Activated CD4-positive, alpha-beta T cell treated with anti-CD3 and anti-CD28 coated beads for 48 hours (primary cell): Measurements from ENCODE around the gene STK32C.
"Not testable (repeated sequence)": the region's sequence is repeated elsewhere in the genome, so short reads cannot be mapped to it uniquely, and the experiment has no call there.

ENCODE experiments used
- DNase-seq: peaks from one replicate; pipeline ENCODE4 v3.0.0-alpha.2; 2020

The STK32C gene

DNA sequence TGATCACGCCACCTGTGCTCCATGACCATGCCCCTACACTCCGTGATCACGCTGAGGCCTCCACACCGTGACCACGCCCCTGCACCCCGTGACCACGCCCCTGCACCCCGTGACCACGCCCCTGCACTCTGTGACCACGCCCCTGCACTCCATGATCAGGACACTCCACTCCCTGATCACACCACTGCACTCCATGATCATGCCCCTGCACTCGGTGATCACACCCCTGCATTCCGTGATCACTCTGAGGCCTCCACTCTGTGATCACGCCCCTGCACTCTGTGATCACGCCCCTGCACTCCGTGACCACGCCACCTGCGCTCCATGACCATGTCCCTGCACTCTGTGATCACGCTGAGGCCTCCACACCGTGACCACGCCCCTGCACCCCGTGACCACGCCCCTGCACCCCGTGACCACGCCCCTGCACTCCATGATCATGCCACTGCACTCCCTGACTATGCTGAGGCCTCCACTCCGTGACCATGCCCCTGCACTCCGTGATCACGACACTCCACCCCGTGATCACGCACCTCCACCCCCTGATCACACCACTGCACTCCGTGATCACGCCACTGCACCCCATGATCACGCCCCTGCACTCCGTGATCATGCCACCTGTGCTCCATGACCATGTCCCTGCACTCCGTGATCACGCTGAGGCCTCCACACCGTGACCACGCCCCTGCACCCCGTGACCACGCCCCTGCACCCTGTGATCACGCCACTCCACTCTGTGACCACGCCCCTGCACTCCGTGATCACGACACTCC lies 27.7 kb downstream of the STK32C start:
- DNase-seq: no peak

DNA sequence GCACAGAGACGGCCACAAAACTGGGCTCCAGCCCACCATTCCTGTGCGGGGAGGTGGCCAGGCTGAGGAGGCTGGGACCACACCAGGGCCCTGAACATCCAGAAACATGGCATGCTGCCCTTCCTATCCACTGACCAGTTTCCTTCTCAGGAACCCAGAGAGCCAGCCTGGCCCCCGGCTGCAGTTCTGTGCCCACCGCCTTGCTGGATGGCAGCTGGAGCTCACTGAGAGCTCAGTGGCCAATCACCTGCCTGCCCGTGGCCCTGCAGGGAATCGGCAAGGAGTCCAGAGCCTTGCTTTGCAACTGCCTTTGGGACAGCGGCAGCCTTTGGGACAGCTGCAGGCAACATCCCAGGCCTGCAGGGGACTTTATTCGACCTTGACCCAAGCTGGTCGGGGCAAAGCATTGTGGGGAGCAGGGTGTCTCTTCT lies 30.4 kb downstream of the STK32C start:
- DNase-seq: no peak

DNA sequence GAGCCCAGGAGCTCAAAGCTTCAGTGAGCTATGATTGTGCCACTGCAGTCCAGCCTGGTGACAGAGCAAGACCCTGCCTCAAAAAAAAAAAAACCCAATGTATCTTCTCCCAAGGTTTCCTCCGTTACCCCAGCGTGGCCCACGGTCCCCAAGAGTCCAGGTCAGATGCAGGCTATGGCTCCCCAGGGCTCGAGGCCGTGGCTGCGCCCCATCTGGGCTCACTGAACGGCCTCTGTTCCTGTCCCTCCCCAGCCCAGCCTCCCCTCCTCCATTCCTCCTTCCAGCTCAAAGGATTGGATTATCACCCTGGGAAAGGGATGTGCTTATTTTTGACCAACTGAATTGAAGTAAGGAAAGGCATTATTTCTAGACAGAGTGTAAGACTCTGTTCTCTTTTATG lies 31.0 kb downstream of the STK32C start:
- no peak for DNase-seq

DNA sequence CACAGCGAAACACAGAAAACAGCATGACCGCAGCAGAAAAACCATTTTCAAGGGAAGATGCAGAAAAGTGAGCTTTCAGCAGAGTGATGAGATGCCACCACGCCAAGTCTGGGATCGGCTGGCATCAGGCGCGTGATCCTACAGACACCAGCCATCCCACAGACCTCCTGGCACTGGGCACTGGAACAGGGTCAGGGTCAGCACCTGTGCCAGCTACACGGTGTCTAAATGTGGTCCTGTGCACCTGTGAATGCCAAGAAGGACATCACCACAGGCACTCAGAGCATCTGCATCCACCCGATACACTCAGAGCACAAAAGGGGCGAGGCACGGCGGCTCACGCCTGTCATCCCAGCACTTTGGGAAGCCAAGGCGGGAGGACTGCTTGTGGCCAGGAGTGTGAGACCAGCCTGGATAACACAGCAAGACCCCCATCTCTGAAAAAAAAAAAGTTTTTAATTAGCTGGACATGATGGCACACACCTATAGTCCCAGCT lies 31.5 kb downstream of the STK32C start:
- no peak for DNase-seq

DNA sequence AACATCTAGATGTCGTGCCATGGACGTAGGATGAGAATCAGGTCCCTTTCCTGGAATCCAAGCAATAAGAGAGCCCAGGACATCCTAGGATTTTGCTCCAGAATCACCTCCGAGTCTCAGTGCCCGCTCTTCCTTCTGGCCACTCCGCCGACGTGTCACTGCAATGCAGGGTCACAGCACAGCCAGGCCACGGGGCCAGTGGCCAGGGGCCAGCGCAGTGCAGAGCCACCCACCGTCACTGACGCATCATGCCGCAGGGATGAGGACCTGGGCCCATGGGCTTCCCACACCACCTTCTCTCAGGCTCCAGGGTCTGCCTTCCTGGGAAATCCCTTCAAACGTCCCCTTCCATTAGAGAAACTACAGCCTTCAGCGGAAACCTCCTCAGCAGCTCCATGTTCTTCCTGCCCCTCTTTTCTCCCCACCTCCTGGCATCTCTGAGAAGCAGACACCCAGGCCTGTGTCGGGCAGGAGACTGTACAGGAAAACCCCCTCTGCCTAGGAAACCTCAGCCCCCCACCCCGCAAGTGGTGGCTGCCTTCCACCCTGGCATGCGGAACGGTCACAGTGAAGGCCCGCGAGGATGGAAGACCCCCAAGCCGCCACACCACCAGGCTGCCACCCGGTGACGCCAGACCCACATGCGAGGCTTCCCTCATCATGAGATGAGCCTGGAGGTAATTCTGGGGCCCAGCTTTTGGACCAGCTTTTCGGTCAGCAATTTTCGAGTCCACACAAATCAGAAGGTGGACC lies 32.1 kb downstream of the STK32C start:
- no peak for DNase-seq

DNA sequence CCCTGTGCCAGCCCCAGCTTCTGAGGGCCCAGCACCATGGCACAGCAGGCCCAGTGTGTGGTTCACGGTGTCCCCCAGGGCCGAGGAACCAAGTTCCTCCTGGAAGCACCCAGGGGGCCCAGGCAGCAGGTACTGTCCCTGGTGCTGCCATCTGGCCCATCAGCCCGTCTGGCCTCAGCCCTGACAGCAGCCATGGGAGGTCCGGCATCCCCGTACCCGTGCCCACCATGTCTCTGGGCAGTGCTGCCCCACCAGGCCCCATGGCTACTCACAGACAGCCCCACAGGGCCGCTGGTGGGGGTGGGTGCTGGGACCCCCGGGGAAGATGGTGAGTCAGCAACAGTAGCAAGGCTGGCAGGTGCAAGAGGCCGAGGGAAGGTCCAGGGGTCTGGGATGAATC lies 32.8 kb downstream of the STK32C start:
- no peak for DNase-seq

DNA sequence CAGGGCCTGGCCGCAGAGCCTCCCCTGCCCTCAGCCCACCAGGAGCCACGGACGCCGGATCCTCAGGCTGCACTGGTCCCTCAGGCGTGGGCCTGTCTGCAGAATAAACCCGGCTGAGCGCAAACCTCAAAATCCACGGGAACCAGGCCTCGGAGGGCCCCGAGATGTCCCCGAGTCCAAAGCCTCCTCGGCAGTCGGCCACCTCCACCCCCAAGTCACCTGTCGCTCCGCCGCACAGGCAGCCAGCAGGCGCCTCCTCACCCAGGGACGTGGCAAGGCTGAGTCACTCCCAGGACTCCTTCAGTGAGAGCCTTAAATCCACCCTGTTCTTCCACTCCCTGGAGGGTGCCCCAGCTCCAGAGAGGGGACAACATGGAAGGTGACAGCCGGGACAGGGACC lies 33.2 kb downstream of the STK32C start:
- no peak for DNase-seq

DNA sequence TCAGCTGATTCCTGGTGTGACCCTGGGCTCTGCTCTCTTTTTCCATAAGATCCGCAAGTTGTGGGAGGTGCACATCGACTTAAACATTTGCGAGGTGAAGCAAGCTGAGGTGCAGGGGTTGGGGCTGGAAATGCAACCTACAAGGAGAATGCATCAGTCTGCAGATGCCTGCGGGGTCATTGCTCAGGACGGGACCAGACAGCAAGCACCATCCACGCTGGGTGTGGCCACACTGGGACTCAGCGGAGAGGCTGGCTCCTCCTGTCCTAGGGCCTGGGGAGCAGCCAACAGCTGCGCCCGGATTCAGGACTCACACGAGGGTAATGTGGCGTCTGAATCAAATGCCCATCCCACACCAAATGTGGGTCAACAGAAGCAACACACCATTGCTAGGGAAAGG lies 33.8 kb downstream of the STK32C start:
- DNase-seq: no peak

DNA sequence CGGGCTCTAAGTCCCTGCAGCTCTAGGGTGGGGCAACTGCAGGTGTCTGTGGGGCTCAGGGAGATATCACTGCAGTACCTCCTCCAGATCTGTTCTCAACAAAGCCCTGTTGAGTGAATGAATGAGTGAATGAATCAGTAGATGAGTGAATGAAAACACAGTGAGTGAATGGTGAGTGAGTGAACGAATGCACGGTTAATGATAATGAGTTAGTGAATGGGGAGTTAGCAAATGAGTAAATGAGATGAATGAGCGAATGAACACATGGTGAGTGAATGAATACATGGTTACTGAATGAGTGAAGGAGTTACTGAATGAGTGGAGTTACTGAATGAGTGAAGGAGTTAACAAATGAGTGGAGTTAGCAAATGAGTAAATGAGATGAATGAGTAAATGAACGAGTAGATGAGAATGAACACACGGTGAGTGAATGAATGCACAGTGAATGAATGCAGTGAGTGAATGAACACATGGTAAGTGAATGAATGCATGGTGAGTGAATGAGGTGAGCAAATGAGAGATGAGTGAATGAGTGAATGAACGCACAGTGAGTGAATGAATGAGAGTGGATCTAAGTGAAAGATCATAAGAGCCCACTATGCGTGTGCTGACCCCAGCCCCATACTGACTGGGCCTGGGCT lies 34.3 kb downstream of the STK32C start:
- DNase-seq: no peak

DNA sequence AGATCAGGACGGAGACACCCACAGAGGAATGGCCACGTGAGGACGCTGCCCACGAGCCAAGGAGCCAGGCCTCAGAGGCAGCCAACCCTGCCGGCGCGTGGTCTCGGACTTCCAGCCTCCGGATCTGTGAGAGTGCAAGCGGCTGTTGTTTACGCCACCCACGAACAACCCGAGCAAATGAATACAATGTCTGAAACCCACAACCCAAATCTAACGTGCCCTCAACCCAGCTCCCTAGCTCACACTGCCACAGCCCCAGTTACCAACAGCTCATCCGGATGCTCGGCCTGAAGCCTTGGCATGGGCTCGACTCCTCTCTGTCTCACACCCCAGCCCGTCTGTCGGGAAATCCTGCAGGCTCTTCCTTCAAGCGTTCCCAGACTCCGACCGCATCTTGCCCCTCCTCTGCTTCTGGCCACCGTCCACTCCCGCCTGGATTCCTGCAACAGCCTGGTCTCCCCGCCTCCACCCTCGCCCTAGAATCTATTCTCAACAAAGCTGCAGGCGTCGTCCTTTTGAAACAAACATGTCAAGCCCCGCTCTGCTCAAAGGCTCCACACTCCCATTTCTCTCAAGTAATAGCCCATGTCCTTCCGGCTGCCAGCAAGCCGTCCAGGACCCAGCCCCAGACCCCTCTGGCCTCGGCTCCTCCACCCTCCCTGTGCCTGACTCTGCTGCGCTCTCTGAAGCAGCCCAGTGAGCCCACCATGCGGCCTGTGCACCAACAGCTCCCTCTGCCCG lies 35.3 kb downstream of the STK32C start:
- DNase-seq: no peak

DNA sequence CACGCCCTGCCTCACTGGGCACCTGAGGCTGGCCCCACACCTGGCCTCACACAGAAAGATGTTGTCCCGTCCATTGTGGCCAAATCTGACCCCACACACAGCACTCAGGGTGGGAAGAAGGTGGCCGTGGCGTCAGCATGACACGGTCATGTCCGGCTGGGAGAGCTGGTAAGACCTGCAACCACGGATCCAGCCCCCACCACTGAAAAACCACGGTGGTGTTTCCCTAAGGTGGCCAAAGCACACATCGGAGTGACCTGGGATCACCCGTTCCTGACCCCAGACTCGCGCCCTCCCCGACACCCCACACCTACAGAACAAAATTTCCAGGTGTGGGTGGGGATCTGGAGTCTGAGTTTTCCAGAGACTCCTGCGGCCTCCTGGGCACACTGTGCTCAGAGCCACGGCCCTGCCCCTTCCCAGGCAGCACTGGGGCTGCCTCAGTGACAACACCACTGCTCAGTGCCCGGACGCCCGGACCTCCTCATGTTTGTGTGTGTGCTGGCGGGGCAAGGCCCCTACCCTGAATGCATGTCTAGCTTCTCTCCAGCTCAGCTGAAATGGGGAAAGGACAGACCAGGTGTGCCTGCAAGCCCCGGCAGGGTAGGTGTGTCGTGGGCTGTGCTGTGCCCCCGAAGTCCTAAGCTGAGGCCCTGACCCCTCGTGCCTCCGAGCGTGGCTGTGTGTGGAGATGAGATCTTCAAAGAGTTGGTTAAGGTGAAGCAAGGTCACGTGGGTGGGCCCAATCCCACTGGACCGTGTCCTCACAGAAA lies 36.1 kb downstream of the STK32C start:
- DNase-seq: no peak

DNA sequence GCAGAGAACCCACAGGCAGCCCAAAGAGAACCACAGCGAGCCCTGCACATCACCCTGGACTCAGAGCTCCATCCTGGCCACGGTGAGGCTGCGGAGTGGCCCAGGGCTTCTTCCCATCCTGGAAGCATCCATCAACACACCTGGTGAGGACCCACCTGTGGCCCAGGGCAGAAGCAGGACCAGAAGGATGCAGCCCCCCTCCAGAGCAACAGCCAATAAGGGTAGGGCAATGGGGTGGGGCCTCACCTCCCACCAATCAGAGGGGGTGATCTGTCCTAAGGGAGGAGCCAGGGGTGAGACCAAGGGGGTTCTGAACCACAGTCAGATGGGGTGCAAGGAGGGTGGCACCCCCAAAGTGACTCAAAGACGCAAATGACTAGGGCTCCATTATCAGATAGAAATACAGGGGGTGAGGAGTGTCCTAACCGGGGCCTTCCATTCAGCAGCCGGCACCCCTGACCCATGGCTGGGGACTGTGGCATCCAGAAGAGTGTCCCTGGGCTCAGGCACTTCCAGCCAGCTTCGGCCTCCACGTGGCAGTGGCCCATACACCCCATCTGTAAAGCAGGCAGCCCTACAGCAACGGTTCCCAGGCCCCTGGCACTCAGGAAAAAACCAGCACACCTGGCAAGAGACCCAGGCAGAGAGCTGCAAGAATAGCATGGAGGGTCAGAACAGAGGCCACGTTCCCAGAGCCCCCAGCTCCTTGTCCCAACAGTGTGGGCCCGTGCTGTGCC lies 36.9 kb downstream of the STK32C start:
- DNase-seq: no peak

DNA sequence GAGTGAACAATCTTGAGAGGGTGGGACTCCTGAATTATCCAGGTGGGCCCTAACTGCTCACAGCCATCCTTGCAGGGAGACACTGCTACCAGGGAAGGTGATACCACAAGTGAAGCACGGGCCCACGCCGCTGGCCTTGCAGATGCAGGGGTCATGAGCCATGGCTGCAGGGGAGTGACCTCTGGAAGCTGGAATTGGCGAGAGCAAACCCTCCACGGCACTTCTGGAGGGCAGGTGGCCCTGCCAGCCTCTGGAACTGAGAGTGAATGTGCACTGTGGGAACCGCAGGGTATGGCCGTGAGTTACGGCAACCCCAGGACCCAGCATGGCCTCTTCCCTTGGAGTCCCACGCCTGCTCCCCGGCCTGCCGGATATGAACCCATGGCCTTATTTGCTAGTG lies 37.5 kb downstream of the STK32C start:
- DNase-seq: no peak

DNA sequence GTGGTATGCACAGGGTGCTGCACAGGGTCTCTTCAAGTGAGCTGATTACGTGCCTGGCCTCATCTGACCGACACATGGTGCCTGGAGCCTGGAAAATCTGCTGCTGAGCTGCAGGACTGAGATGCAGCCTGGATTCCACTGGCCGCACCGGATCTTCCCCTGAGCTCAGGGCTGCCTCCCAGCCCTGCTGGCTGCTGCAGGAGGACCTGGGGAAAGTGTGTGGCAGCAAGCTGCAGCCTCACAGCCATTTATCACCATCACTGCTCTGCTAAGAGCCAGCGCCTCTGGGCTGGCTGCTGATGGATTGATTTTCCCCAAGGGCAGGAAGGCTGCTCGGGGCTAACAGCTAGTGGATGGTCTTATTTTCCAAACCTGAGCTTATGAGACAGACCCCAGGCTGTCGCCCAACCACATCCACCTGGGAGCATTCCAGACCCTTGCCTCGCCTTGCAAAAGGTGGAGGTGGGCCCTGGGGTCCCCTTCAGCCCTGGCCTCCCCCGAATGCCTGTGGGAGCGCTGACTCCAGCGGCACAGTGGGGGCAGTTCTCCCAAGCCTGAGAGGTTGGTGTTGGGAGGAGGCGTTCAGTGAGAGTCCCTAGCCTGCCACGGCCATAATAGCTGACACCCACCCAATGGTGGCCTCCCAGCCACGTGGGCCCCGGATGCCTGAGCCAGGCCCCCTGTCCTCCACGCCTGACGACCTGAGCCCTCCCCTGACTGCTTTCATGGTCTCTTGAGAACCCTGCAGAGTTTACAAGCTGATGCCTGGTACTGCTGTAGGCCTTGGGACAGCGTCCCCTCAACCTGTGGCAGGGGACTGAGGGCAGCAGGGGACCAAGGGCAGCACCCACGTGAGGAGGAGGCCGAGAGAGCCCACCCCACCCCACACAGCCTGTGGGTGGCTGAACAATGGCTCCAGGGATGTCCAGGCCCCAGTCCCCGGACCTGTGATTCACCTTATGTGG lies 38.2 kb downstream of the STK32C start:
- DNase-seq: no peak

DNA sequence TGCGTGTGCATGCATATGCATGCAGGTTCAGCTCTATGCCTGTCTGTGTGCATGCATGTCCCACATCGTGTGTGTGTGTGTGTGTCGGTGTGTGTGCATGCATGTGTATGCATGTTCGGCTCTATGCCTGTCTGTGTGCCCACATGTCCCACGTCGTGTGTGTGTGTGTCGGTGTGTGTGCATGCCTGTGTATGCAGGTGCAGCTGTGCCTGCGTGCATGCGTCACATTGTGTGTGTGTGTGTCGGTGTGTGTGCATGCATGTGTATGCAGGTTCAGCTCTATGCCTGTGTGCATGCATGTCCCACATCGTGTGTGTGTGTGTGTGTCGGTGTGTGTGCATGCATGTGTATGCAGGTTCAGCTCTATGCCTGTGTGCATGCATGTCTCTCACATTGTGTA lies 39.8 kb downstream of the STK32C start:
- DNase-seq: not testable (repeated sequence)

DNA sequence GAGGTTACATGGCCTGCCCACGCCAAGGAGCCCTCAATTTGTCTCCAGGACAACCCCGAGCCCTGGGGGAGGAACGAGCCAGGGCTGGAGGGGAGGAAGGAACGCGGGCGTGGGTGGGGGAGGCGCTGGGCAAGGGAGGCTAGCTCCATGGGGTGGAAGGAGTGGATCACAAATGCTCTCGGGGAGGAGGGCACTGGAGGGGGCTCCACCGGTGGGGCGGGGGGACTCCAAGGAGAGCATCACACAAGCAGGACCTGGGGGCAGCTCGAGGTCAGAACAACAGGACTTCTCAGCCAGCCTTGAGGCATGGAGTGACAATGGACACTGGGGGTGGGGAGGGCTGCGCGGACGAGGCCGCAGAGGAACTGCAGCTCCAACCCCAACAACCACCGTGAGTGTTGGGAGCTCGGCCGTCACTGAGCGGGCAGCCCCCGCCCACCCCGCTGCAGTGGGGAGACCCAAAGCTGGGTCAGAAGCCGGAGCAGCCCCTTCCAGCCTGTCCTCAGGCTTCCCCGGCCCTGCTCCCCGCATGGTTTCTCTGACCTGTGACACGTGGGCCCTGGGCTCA lies 41.1 kb downstream of the STK32C start:
- no peak for DNase-seq

DNA sequence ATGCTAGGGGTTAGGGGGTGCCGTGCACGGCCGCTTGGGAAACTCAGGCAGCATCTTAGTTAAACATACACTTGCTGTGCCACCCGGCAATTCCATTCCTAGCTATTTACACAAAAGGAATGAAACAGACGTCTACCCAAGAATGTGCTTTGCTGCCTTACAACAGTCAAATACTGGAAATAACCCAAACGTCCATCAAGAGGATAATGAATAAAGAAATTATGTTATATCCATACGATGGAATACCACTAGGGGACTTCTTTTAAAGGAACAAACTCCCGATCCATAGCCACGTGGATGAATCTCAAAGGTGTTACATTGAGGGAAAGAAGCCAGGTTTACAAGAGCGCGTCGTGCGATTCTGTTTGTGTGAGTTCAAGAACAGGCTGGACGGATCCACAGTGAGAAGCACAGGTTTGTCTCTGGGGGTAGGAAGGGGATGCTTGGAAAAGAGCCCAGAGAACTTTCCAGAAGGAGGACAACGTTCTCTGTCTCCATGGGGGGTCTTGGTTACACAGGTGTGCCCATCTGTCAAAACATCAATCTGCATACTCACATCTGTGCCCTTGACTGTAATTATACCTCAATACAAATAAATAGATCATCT lies 41.8 kb downstream of the STK32C start:
- DNase-seq: no peak

DNA sequence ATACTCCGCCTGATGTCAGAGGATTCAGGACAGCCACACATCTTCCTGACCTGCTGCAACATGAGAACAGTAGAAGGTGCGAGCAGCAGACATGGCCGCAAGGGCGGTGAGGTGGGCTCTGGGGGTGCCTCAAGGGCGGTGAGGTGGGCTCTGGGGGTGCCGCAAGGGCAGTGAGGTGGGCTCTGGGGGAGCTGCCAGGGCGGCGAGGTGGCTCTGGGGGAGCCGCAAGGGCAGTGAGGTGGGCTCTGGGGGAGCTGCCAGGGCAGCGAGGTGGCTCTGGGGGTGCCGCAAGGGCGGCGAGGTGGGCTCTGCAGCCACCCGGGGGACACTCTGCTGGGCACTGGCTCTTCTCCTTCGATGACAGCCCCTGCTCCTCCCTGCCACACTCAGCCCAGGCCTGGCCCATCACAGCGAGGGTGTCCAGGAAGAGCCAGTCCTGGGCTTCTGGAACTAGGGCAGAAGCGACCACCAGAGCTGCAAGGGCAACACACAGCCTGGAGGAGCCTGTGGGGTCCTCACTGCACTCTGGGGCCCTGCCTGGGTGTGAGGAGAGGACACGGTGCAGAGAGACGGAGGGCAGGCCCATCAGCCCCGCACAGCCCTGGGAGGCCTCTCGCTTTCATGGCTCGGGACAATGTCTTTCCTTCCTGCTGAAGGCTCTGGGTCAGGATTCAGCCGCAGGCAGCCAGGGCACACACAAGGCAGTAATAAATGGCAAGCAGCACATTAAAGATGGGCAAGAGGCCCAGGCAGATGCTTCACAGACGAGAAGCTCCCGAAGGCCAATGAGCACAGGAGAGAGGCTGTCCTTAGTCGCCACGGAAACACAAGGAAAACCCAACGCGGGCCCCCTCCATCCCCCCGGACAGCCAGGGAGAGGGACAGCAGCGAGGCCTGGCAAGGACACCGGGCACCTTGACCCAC lies 42.5 kb downstream of the STK32C start:
- no peak for DNase-seq
